ENCODE results near the gene SUV39H1. TPM values are rescaled to one million over a fixed set of nuclear protein-coding genes. Genes with fewer than 3 reads are reported as not detected.

The SUV39H1 gene
- total and polyA plus RNA-seq, 2 of the 13 experiments (the other 11 are each of a cell fraction or from before 2014, with no cell fraction given): 5.2 to 10.1 TPM

- no peak for TF ChIP-seq BCL3 (CRISPR knock-in tag; IDR thresholded peaks at IDR 0.05)
- TF ChIP-seq ZGPAT (CRISPR knock-in tag; IDR thresholded peaks at IDR 0.05): peak; percentile 29; the same call in 1 of the 2 replicates
- 0 out of 2 replicates have a peak, but pooled peaks have one; percentile 43 for TF ChIP-seq ZC3H4 (CRISPR knock-in tag; IDR thresholded peaks at IDR 0.05; ENCODE audit: borderline replicate concordance)
- 0 out of 3 replicates have a peak, but pooled peaks have one; percentile 12 for TF ChIP-seq MXI1 (IDR thresholded peaks at IDR 0.05; ENCODE audit: borderline replicate concordance, low read depth, low read length)
These were observed 40.8 kb downstream of the SUV39H1 start (continued) for GRCh38 chrX:48737213-48737938.

GRCh38 chrX:48737940-48738339 lies 41.4 kb downstream of the SUV39H1 start:
- no peaks in the 10 kb centered on the region for H4K20me1 ChIP-seq (ENCODE audit: insufficient read depth, low read length)
- no peaks in the 10 kb centered on the region for H3K9me3 ChIP-seq (ENCODE audit: low read length)
- WGBS (ENCODE audit: low lambda C conversion rate): 21% methylated on average over 3 of the region's 7 CpGs
- peak overlapping the region; percentile 41 to 72 (median 61); a peak in 5 of 6 replicates for H3K4me3 ChIP-seq (replicated peaks in 1 of 3; ENCODE audit: insufficient read depth in 1 of 3, low read depth in 2 of 3, low read length in 3 of 3)
- H3K4me2 ChIP-seq (ENCODE audit: low read depth, low read length): peak overlapping the region; percentile 96
- TF ChIP-seq U2AF2 (IDR thresholded peaks at IDR 0.05; ENCODE audit: low read depth, low read length) (no peak), ZKSCAN1 (IDR thresholded peaks at IDR 0.05; ENCODE audit: low read length) (peak; percentile 74; the same call in 1 of the 2 replicates), ZC3H4 (CRISPR knock-in tag; IDR thresholded peaks at IDR 0.05; ENCODE audit: borderline replicate concordance) (0 out of 2 replicates have a peak, but pooled peaks have one; percentile 11)
- FAIRE-seq: no peak
- in situ Hi-C loops (cut with HindIII; ENCODE audit: extremely low pct_ligation_motif_present, low pct_unique_long_range_greater_than_20kb): no loop called here
- ChIA-PET CTCF (ENCODE audit: low intra/inter-chr PET ratio, low total read pairs) (no interaction called here), POLR2A (interaction anchor here (0.6 to 3.1 kb wide), 19 partner anchors 10 to 363 kb away, joined by 3 to 42 read pairs (median 5); partner anchors contain the start of genes HDAC6, OTUD5 and SUV39H1)
- H3K27me3 ChIP-seq (ENCODE audit: control insufficient read depth in 1 of 2, insufficient read depth in 2 of 2, low read length in 2 of 2): no peaks in the 10 kb centered on the region
- H3K36me3 ChIP-seq (replicated peaks in 1 of 2; ENCODE audit: control insufficient read depth in 1 of 2, insufficient read depth in 2 of 2, low read length in 2 of 2): no peaks in the 10 kb centered on the region
- no peaks in the 10 kb centered on the region for H3K79me2 ChIP-seq (ENCODE audit: insufficient read depth, low read length)
- H2AFZ ChIP-seq (ENCODE audit: low read length): peak overlapping the region; percentile 88
- H3K9ac ChIP-seq (ENCODE audit: insufficient read depth, low read depth, low read length): peak overlapping the region; percentile 75
- peak overlapping the region; percentile 85 for H3K27ac ChIP-seq (ENCODE audit: extremely low read length, insufficient read depth, low read length)
- peaks cover 28% of the 10 kb centered on the region for H3K4me1 ChIP-seq (ENCODE audit: insufficient read depth, low read length)
- no peak for ATAC-seq
- DNase-seq (ENCODE audit: low spot score): no peak
- BruUV-seq (replicated peaks): no TSS peak
- intact Hi-C loops (cut with micrococcal nuclease; ENCODE audit: unreplicated experiment): loop anchor here (1.0 to 5.0 kb wide), 2 partner anchors 25 to 449 kb away; partner anchors contain the start of gene PRICKLE3
